Lower leg skin (tissue), 3 donors: ENCODE measurements around the gene SLC27A3.
"Not testable (repeated sequence)": the region's sequence is repeated elsewhere in the genome, so short reads cannot be mapped to it uniquely, and the experiment has no call there.

ENCODE experiments used
- POLR2A ChIP-seq, 2 donors: fragments of 450-650 bp; IDR thresholded peaks; one replicate each; pipeline ENCODE4 v1.6.1; 2016 to 2017; ENCODE audit warnings: antibody characterized with exemption in 2 of 2, mild to moderate bottlenecking in 1 of 2, moderate library complexity in 1 of 2
- TF ChIP-seq, protein P1 (sequence below), 3 donors: fragments of 450-650 bp; IDR thresholded peaks; one replicate each; pipeline ENCODE4 v1.5.1; 2016; ENCODE audit warnings: antibody characterized with exemption in 3 of 3, mild to moderate bottlenecking in 3 of 3, moderate library complexity in 2 of 3

DNA sequence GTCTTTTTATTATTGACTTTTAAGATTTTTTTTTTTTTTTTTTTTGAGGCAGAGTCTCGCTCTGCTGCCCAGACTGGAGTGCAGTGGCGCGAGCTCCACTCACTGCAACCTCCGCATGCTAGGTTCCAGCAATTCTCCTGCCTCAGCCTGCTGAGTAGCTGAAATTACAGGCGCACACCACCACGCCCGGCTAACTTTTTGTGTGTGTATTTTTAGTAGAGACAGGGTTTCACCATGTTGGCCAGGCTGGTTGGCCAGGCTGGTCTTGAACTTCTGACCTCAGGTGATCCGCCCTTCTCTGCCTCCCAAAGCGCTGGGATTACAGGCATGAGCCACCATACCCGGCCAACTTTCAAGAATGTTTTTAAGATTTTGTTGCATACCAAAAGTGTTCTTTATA, 8.5 kb upstream of the SLC27A3 start:
- not testable (repeated sequence) for TF ChIP-seq POLR2A (IDR thresholded peaks at IDR 0.05)
- TF ChIP-seq, protein P1, sequence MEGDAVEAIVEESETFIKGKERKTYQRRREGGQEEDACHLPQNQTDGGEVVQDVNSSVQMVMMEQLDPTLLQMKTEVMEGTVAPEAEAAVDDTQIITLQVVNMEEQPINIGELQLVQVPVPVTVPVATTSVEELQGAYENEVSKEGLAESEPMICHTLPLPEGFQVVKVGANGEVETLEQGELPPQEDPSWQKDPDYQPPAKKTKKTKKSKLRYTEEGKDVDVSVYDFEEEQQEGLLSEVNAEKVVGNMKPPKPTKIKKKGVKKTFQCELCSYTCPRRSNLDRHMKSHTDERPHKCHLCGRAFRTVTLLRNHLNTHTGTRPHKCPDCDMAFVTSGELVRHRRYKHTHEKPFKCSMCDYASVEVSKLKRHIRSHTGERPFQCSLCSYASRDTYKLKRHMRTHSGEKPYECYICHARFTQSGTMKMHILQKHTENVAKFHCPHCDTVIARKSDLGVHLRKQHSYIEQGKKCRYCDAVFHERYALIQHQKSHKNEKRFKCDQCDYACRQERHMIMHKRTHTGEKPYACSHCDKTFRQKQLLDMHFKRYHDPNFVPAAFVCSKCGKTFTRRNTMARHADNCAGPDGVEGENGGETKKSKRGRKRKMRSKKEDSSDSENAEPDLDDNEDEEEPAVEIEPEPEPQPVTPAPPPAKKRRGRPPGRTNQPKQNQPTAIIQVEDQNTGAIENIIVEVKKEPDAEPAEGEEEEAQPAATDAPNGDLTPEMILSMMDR (IDR thresholded peaks at IDR 0.05): not testable (repeated sequence)
